Activated T-cell treated with anti-CD3 and anti-CD28 coated beads for 1 hour (primary cell): ENCODE results near the gene ORC6.
"Not testable (repeated sequence)": the region's sequence is repeated elsewhere in the genome, so short reads cannot be mapped to it uniquely, and the experiment has no call there.

ENCODE experiments used
- DNase-seq: peaks from one replicate; pipeline ENCODE4 v3.0.0-alpha.2; 2020; ENCODE audit warnings: low read depth

Gene ORC6

GRCh38 chr16:46689365-46690280 is at the start of gene ORC6:
ORC6 (plus strand) TSS chr16:46689659; CDS start chr16:46689706, 47 bp downstream.
- DNase-seq = peak; percentile 96

- DNase-seq = no peak
Observed at GRCh38 chr16:46648656-46649055, 40.8 kb upstream of the ORC6 start.

GRCh38 chr16:46649588-46650253 is 39.7 kb upstream of the ORC6 start:
- no peak for DNase-seq

GRCh38 chr16:46650254-46650623 is 39.2 kb upstream of the ORC6 start:
- DNase-seq = no peak

- DNase-seq = no peak
Observed at GRCh38 chr16:46651305-46651704, 38.2 kb upstream of the ORC6 start.

GRCh38 chr16:46658925-46659324 is 30.5 kb upstream of the ORC6 start:
- no peak for DNase-seq

- no peak for DNase-seq
Observed at GRCh38 chr16:46662123-46662522, 27.3 kb upstream of the ORC6 start.

GRCh38 chr16:46673320-46674013 is 16.0 kb upstream of the ORC6 start:
- DNase-seq = peak; percentile 15

- not testable (repeated sequence) for DNase-seq
Observed at GRCh38 chr16:46677943-46678342, 11.5 kb upstream of the ORC6 start.

GRCh38 chr16:46681867-46682266 is 7.6 kb upstream of the ORC6 start:
- not testable (repeated sequence) for DNase-seq

GRCh38 chr16:46686815-46687473 is 2.5 kb upstream of the ORC6 start:
- DNase-seq = no peak

- no peak for DNase-seq
Observed at GRCh38 chr16:46687486-46687885, 2.0 kb upstream of the ORC6 start.

- DNase-seq = no peak
Observed at GRCh38 chr16:46688101-46688653, 1.3 kb upstream of the ORC6 start.

- peak; percentile 100 for DNase-seq
Observed at GRCh38 chr16:46688654-46689364, 650 bp upstream of the ORC6 start, which contains the start of gene VPS35. VPS35 (minus strand) TSS chr16:46689178; CDS start chr16:46689133, 45 bp downstream.

GRCh38 chr16:46690281-46691178 is 1.1 kb downstream of the ORC6 start:
- no peak for DNase-seq

GRCh38 chr16:46691726-46692125 is 2.3 kb downstream of the ORC6 start:
- DNase-seq = no peak

- no peak for DNase-seq
Observed at GRCh38 chr16:46693598-46693997, 4.1 kb downstream of the ORC6 start.

- no peak for DNase-seq
Observed at GRCh38 chr16:46695937-46696336, 6.5 kb downstream of the ORC6 start.

- no peak for DNase-seq
Observed at GRCh38 chr16:46696957-46697356, 7.5 kb downstream of the ORC6 start.

- no peak for DNase-seq
Observed at GRCh38 chr16:46700048-46700447, 10.6 kb downstream of the ORC6 start.
